CD4-positive, alpha-beta T cell treated with Interleukin-6 for 4 hours (primary cell): ENCODE results near the gene TAF15.

Source experiments
- DNase-seq: peaks from one replicate; pipeline ENCODE4 v3.0.0-alpha.2; 2020; ENCODE audit warnings: mixed read lengths

Gene TAF15

DNA sequence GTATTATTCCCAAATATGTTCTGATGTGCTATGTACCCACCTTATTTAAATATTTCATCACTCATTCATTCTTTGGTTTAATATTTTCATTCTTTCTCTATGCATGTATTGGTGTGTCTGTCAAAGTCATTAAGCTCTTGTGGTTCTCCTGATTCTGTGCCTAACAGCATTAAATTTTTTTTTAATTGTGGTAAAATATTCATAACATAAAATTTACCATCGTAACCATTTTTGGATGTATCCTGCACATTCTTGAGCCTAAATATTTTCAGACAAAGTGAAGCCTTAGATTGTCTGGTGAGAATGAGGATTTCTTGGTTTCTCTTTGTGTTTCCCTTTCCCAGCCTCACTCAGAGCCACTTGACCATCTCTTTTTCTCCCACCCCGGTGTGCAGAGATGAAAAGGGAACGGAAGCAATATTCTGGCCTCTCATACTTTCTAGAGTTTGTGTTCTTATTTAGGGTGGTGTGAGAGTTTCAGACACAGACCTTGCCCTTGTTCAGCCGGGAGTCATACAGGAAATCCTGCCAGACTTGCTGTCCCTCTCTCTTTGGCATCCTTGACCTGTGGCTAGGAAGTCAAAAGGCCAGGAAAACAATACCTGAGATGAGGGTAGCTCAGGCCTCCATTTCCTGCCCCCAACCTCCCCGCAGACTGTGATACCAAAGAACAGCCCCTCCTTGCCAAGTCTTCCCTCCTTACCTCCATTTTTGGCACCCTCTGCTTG is 66.0 kb downstream of the TAF15 start:
- DNase-seq, result peak; percentile 26

DNA sequence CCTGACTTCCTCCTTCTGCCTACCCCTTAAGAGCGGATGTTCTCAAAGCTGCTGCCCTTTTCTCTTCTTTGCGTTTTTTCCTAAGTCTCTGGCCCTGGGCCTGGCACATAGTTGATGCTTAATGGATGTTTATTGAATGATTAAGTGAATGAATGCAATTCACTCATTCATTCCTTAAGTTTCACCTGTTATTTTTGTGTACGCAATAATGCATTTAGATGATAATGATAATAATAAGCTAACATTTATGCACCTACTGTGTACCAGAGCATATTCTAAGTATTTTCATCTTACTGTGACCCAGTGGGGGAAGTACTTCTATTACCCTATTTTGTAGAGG is 66.5 kb downstream of the TAF15 start:
- DNase-seq, result no peak

DNA sequence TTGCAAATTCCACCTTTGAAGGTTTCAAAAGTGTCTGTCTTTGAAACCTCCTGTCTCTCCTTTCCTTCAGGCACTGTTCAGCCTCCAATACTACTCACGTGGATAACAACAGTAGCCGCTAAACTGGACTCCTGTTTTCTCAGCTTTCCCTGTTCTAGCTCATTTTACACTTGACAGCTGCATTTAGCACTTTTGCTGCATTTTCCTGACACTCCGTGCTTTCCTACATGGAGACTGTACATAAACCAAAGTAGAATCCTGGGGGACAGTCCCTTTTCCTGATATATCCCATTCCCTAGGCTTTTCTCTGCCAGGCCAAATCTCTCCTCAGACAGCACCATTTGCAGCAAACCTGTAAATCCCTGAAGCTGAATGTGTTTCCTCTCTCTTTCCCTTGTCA is 67.2 kb downstream of the TAF15 start:
- DNase-seq, result no peak

DNA sequence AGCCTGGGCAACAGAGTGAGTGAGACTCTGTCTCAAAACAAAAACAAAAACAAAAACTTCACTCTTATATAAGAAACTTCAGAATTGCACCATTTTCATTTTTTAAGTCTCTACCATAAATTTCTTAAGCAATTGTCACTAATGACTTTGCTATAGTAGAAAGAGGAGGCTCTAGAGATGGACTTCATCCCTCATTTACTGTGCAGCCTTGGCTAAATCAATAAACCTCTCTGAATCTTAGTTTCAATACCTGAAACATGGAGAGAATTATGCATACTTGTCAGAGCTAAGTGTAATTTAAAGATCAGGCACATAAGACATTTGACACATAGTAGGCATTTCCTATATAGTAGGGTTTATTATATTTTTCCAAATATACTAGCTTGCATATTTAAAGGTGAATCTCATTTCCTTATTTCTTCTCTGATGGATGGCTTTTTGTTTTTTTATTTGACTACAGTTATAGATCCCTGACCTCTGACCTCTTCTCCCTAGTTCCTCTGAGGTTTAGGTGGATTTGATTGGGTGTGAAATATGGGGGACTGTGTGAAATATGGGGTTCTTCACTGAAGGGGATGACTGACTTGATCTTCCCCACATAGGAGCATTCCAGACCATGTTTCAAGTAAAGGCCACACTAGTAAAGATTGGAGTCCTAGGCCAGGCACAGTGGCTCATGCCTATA is 68.2 kb downstream of the TAF15 start:
- no peak for DNase-seq

DNA sequence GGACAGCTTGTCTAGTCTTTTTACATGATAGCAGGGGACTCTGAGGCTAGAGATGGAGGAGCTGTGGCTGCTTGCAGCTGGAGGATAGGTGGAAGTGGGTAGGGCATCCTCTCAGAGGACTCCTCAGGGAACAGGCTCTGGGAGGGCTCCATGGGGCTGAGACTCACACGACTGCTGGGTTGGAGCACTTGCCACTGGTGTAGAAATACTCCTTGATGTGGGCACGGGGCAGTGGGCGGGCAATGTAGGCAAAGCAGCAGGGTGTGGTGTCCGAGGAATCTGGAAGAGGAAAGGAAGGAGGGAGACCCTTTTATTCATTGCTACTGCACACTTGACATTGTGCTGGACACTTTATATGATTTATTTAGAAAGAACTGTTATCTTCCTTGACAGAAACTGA is 69.1 kb downstream of the TAF15 start:
- peak; percentile 9 for DNase-seq

DNA sequence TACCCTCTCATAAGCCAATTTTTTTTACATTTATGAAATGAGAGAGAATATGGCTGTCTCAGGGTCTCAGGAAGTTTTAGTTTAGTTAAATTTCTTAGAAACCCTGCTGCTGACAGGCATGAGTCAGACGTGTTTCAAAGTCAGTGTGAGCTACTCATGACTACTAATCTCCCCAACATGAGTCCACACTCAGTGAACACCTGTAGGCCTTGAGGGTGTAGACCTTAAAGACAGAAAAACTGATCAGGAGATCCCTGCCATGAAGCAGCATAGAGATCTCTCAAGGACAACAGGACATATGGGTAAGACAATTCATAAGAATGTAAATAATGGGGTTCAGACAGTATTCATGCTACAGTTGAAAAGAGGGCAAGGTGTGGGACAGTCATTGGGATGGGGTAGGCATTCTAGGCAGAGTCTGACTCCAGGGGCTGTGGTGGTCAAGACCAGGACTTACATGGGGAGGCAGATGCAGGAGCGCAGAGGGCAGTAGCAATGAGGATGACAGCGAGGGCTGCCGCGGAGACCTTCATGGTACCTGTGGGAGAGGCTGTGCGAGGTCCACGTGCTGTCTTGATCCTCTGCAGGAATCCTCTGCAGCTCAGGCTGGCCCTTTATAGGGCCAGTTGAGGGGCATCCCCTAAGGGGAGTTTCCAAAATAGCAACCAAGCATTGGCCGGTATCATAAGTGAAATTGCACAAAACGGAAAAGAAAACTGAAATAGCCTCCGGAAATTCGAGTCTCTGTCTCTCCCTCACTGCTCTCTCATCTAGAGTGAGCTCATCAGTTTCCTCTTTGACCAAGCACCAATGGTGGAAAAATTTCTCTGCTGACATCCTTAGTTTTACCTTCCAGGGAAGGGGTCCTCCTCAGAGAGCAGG is 70.7 kb downstream of the TAF15 start, which contains the start of gene CCL5:
Gene CCL5 (minus strand): TSS at position 588 of the 882 bp plus-strand sequence.
- DNase-seq, result peak; percentile 40

DNA sequence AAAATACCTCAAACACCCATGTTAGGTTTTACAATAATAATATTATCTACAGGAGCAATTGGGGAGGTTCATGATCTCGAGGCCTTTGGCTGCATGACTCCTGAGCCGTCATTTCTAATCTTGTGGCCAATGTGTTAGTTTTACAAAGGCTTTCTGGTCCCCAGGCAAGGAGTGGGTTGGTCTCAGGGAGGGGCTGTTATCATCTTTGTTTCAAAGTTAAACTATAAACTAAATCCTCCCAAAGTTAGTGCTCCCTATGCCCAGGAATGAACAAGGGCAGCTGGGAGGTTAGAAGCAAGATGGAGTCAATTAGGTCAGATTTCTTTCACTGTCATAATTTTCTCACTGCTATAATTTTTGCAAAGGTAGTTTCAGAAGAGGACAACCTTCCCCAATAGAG is 80.0 kb downstream of the TAF15 start:
- peak; percentile 22 for DNase-seq

DNA sequence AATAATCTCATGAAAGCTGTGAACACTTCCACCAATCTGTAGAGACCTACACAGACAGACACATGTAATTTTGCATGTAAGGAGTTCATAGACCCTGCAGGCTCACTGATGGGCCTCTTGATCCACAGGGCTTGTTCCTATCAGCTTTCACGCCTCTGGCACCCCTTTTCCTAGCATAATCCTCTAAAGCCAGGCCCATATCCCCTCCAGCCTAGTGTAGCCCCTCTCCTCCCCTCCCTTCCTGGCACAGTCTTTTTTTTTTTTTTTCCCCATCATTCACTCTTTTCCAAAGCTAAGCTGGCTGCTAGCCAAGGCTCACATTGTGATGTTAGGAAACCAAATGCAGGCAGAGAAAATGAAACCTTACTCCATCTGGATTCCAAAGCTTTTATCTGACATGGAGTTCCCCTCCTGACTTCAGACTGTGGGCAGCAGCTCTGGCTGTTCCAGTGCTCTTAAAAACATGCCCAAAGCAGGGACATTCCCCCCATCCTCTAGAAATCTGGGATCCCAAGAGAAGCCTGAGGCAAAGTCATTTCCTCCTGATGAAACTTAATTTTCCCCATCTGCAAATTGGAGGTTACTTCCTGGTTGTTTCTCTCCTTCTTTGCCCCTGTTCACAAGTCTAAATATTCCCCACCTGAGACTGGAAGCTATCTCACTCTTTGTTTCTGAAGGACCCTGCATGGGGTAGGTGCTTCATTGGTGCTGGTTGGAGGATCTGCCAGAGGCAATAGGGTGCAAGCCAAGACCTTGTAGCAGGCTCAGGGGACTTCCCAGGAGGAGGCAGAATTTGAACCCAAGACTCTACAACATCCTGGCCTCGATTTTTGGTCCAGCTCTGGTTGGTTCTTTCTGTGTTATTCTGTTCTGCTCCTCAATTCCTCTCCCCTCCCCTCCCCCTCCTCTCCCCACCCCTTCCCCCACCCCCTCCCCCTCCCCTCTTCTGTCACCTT is 80.8 kb downstream of the TAF15 start:
- DNase-seq, result no peak

DNA sequence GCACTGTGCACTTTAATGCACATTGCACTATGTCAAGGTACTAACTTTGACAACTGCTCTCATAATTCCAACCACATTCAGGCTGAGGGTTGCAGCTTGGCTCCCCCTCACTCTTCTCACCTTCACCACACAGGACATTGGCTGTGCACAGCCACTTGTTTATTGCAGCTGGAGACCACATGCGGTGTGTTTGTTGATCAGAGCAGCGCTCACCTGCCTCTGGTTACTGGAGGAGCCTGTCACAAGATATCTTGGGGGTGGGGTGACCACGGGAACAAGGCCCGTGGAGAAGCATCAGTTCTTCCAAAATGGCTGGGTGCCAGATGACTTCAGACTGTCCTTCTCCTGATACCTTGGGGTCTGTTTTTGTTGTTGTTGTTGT is 81.5 kb downstream of the TAF15 start:
- DNase-seq, result peak; percentile 69

DNA sequence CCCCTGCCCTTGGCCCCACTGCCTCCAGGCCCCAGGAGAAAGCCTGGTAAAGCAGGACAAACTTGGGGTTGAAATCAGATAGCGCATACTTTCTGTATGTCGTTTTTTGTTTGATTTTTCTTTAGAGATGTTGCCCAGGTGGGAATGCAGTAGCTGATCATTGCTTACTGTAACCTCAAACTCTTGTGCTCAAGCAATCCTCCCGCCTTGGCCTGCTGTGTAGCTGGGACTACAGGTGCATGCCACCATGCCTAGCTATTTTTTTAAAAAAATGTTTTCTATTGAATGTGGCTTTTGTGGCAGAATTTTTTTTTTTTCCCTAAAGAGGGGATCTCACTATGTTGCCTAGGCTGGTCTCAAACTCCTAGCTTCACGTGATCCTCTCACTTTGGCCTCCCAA is 82.0 kb downstream of the TAF15 start:
- DNase-seq, result peak; percentile 18

DNA sequence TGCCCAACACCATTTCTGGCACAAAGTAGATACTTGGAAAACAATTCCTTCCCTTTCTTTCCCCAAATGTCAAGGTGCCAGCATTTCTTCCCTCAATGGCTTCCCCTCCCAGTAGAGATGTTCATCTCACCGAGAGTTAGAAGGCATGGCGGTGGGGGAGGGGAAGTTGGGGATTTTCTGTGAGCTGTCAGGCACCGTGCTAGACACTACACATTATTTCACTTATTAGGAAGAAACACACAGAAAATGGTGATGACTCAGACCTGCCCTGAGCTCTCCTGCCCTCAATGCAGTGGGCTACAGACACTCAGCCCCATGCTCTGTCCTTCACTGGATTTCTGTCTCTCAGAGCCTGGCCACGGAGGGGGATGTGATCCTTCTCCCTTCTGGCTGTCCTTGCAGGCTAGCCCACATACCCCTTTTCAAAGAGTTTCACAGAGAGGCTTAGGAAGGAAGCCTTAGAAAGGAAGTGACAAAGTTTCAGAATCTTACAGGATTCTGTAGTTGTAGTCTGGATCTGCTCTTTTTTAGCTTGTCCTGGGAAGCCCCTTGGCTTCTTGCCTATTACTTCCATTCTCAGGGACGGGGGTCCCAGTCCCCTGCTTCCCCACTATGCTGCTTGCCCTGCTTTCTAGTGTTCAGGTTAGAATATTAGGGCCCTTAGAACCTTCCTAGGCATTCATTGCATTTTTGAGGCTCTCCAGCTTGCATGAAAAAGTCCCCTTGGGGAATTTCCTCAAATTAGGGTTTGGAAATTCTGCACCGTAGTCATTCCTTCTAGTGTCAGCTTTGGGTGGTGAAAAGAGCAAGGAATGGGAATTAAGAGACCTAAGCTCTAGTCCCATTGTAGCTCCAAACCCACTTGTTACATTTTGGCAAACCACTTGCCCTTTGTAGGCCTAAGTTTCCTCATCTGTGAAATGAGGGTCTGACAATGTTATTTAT is 83.1 kb downstream of the TAF15 start:
- DNase-seq, result peak; percentile 63

DNA sequence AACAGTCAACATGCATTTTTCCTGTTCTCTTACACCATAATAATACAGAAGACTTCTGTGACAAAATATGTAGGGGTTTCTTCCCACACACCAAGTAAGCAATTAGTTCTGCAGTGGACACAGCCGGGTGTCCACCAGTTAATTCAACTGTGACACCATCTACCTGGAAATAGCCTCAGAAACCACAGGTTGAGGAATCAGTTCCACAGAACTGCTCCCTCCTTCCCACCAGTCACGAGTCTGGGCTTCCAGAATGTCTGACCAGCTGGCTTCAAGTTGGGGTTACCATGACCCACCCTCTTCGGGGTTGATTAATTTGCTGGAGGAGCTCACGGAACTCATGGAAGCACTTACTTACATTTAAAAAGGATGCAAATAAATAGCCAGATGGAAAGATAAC is 84.5 kb downstream of the TAF15 start:
- no peak for DNase-seq

DNA sequence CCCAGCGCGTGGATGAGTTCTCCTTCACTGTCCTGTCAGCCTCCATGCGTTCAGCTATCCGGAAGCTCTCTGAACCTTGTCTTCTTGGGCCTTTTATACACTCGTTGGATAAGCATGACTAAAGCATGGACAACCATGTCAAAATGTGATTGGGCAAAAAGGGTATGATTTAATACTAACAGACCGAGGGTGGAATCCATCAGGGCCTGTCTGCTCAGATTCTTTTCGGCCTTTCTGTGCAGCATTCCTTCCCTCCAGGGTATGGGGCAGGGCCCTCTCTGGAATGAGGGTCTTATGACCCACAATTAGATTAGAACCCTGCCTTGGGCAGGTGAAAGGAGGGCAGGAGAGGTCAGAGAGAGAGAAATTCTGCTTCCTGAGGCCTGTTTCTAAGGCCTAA is 84.9 kb downstream of the TAF15 start:
- no peak for DNase-seq

DNA sequence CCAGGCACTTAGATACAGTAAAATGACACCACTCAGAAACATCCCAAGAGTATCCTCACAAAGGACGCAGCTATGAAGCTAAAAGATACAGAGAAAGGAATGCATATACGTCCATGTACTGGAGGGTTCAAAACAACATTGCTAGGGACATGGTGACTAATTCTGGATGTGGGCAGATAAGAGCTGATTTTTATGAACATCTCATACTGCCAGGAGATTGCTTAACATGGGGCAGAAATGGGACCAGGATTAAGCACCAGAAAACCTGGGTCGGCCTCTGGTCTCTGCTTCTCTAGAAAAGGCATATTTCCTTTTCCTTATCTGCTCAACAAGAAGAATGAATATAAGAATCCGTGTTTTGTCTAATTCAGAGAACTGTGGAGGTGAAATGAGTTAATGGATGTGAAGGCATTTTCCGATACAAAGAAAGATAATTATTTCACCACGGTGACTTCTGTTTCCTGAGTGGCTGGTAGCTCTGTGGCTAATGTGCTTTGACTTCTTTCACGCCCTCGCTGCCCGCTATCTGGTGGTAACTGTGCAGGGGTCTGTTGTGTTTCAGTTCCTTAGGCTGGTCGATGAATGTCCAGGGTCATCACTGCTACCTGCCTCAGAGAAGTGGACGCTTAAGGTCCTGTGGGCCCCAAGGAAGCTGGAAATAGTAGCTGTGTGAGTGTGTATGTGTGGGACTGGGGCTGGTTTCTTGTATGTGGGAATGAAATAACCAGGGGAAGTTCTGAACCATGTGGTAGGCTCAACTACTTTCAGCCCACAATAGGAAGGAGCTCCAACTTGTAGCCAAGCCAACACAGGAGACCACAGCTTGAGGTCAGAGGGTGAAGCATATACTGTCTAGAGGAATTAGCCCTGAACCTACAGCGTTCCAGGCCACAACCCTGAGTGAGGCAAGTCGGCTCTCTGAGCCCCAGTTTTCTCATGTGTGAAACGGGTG is 86.6 kb downstream of the TAF15 start:
- DNase-seq, result peak; percentile 45
